ENCODE measurements around the gene TMEM14B. TPM values are rescaled to one million over a fixed set of nuclear protein-coding genes. Genes with fewer than 3 reads are reported as not detected.

Gene TMEM14B
- total and polyA plus RNA-seq, 9 of the 15 experiments (the other 6 are each of a cell fraction or from before 2014, with no cell fraction given) = 174 to 862 (median 263) TPM

DNA sequence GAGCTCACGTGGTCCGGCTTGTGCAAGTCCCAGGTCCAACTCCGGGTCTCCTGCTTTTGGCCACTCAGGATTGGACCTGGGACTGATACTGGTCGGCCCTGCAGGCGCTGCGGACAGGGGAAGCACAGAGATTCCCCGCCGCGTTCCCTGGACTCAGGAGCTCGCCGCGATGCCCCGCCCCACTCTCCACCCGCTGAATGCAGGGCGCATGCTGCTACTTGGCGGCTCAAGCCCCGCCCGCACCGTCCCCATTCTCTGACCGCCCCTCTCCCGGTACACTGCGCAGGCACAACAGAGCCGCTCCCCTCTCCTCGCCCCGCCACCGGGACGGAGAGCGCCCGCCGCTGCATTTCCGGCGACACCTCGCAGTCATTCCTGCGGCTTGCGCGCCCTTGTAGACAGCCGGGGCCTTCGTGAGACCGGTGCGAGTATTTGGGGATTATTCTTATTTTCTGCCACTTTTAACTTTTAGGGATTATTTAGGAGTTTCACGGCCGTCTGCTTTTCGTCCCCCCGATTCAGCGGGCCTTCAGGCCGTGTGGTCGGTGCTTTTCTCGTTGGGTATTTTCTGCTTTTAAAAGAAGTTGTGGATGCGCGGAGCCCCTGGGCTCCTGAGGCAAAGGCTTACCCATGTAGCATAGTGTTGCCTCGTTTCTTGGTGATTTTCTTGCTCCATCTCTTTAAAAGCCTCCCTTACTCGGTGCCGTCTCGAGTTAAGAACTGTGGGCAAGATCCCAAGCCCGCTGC lies 24.6 kb upstream of the TMEM14B start, which contains the start of gene TMEM14C (continued):
- TF ChIP-seq, protein P1, sequence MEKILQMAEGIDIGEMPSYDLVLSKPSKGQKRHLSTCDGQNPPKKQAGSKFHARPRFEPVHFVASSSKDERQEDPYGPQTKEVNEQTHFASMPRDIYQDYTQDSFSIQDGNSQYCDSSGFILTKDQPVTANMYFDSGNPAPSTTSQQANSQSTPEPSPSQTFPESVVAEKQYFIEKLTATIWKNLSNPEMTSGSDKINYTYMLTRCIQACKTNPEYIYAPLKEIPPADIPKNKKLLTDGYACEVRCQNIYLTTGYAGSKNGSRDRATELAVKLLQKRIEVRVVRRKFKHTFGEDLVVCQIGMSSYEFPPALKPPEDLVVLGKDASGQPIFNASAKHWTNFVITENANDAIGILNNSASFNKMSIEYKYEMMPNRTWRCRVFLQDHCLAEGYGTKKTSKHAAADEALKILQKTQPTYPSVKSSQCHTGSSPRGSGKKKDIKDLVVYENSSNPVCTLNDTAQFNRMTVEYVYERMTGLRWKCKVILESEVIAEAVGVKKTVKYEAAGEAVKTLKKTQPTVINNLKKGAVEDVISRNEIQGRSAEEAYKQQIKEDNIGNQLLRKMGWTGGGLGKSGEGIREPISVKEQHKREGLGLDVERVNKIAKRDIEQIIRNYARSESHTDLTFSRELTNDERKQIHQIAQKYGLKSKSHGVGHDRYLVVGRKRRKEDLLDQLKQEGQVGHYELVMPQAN (IDR thresholded peaks at IDR 0.05; ENCODE audit: borderline replicate concordance) = peak; percentile 68
- TF ChIP-seq ZNF586 (CRISPR knock-in tag; conservative IDR thresholded peaks at IDR 0.05) = no peak
- TF ChIP-seq CC2D1A (IDR thresholded peaks at IDR 0.05) = peak; percentile 33; the same call in 1 of the 2 replicates
- peak; percentile 18; the same call in 1 of the 2 replicates for TF ChIP-seq ZNF589 (CRISPR knock-in tag; IDR thresholded peaks at IDR 0.05; ENCODE audit: low read depth)
- no peak for TF ChIP-seq THRA (IDR thresholded peaks at IDR 0.05)
- TF ChIP-seq IRF2 (CRISPR knock-in tag; IDR thresholded peaks at IDR 0.05) = no peak
- 0 out of 2 replicates have a peak, but pooled peaks have one; percentile 16 for TF ChIP-seq OTX1 (CRISPR knock-in tag; IDR thresholded peaks at IDR 0.05)
- 0 out of 2 replicates have a peak, but pooled peaks have one; percentile 21 for TF ChIP-seq KLF13 (tag; IDR thresholded peaks at IDR 0.05; ENCODE audit: borderline replicate concordance, low read depth)
- no peak for TF ChIP-seq ZNF347 (CRISPR knock-in tag; IDR thresholded peaks at IDR 0.05; ENCODE audit: low read depth)
- no peak for TF ChIP-seq ZNF778 (CRISPR knock-in tag; IDR thresholded peaks at IDR 0.05)
- TF ChIP-seq ZNF655 (CRISPR knock-in tag; IDR thresholded peaks at IDR 0.05) = no peak
- TF ChIP-seq PML (IDR thresholded peaks at IDR 0.05; ENCODE audit: low read length) = peak; percentile 65
- no peak for TF ChIP-seq TEAD2 (tag; IDR thresholded peaks at IDR 0.05)
- TF ChIP-seq, protein P2, sequence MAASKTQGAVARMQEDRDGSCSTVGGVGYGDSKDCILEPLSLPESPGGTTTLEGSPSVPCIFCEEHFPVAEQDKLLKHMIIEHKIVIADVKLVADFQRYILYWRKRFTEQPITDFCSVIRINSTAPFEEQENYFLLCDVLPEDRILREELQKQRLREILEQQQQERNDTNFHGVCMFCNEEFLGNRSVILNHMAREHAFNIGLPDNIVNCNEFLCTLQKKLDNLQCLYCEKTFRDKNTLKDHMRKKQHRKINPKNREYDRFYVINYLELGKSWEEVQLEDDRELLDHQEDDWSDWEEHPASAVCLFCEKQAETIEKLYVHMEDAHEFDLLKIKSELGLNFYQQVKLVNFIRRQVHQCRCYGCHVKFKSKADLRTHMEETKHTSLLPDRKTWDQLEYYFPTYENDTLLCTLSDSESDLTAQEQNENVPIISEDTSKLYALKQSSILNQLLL (CRISPR knock-in tag; IDR thresholded peaks at IDR 0.05; ENCODE audit: borderline replicate concordance) = no peak
- peak; percentile 84 for TF ChIP-seq FOXJ2 (tag; IDR thresholded peaks at IDR 0.05)
- peak; percentile 75; the same call in 1 of the 2 replicates for TF ChIP-seq RB1 (IDR thresholded peaks at IDR 0.05; ENCODE audit: low read depth)
- TF ChIP-seq ZNF57 (CRISPR knock-in tag; IDR thresholded peaks at IDR 0.05) = no peak
- TF ChIP-seq ZFP1 (CRISPR knock-in tag; IDR thresholded peaks at IDR 0.05) = no peak
